Aorta (tissue), 5 donors: Measurements from ENCODE around the gene RPE65. TPM values are rescaled to one million over a fixed set of nuclear protein-coding genes. Genes with fewer than 3 reads are reported as not detected.

Source experiments
- ATAC-seq: fragments of 200-7000 bp; cut with Tn5 transposase; one replicate; pipeline ENCODE4 v1.9.1; 2022; ENCODE audit warnings: moderate library complexity; ENCODE audit not compliant: low FRiP score
- DNase-seq, 2 donors: peaks; one replicate each; pipeline ENCODE4 v3.0.0-alpha.2; 2020
- H3K27ac ChIP-seq, 2 donors: one replicate each; pipeline ENCODE4 v1.5.1; 2013; ENCODE audit warnings: low read length in 2 of 2, mild to moderate bottlenecking in 2 of 2, moderate library complexity in 2 of 2, control low read depth in 1 of 2, inconsistent platforms in 1 of 2, low read depth in 1 of 2
- H3K27me3 ChIP-seq, 2 donors: one replicate each; pipeline ENCODE4 v1.6.1; 2013; ENCODE audit warnings: control low read depth in 1 of 2, low read length in 1 of 2, mild to moderate bottlenecking in 1 of 2, moderate library complexity in 1 of 2; ENCODE audit not compliant: insufficient read depth in 2 of 2, control insufficient read depth in 1 of 2
- H3K36me3 ChIP-seq, 2 donors: one replicate each; pipeline ENCODE4 v1.6.1; 2013; ENCODE audit warnings: control low read depth in 1 of 2, low read length in 1 of 2, mild to moderate bottlenecking in 1 of 2; ENCODE audit not compliant: insufficient read depth in 2 of 2, control insufficient read depth in 1 of 2
- H3K4me1 ChIP-seq, 2 donors: one replicate each; pipeline ENCODE4 v1.6.1; 2013; ENCODE audit warnings: low read length in 2 of 2, control low read depth in 1 of 2, mild to moderate bottlenecking in 1 of 2, moderate library complexity in 1 of 2; ENCODE audit not compliant: insufficient read depth in 2 of 2, control insufficient read depth in 1 of 2
- H3K4me3 ChIP-seq, 2 donors: one replicate each; pipeline ENCODE4 v1.5.1; 2013; ENCODE audit warnings: low read length in 2 of 2, control low read depth in 1 of 2, mild to moderate bottlenecking in 1 of 2
- H3K9me3 ChIP-seq: one replicate; pipeline ENCODE4 v1.6.1; 2013; ENCODE audit warnings: mild to moderate bottlenecking, low read length; ENCODE audit not compliant: control insufficient read depth
- WGBS, 2 donors: extraction: QIAGEN DNeasy Blood & Tissue Kit; methylation state at CpG; one replicate each; pipeline ENCODE4 v1.1.7; 2013; 5-methylcytosine and 5-hydroxymethylcytosine counted together
- intact Hi-C, 2 donors: fragments of 100-400 bp; cut with DNase I; formaldehyde crosslinking; loops; one replicate each; pipeline versions ENCODE4 v1.14.2 to v1.15.0; 2022
- polyA plus RNA-seq, 2 donors: library from polyadenylated mRNA; stranded (reverse); fragments of 200-250 nt; gene quantifications; one replicate each; pipeline ENCODE4 v1.2.3, GENCODE V29; 2013
- total RNA-seq, 2 donors: library from RNA; stranded (reverse); fragmentation: NEBNext Ultra II Directional; extraction: Animal tissue kit (Norgen Biotek cat#: 25700); gene quantifications; one replicate each; pipeline ENCODE4 v1.2.1, GENCODE V29; 2021
- donor health status: healthy with polysubstance abuse.
- donor health status: Bipolar disorder and iron deficiency.
- donor health status: DM: no; HTN: no; CAD: no.
- donor health status: DM: no; HTN: no; CAD: no.
- donor health status: DM: yes; HTN: yes; CAD: no.

RPE65 gene
- total and polyA plus RNA-seq, 4 donors, result not detected

- DNase-seq (no peak), ATAC-seq (no peak)
- 95 to 97% methylated on average over 4 of the region's 4 CpGs for WGBS, 2 donors
- Histone ChIP-seq H3K27ac (no peak overlapping the region), H3K36me3 (no peaks in the 10 kb centered on the region), H3K4me1 (no peaks in the 10 kb centered on the region), H3K9me3 (peaks cover 7% of the 10 kb centered on the region), H3K4me3 (no peak overlapping the region), H3K27me3 (no peaks in the 10 kb centered on the region)
- intact Hi-C loops, result loop anchor here in 1 of 2 donors (10.0 kb wide), 1 partner anchor 1274 kb away; no protein-coding TSS in a partner anchor
Measured at GRCh38 chr1:68460935-68461334, 11.2 kb upstream of the RPE65 start.

- H3K27me3 ChIP-seq, result no peaks in the 10 kb centered on the region
- H3K4me1 ChIP-seq, result no peaks in the 10 kb centered on the region
- WGBS, 2 donors, result 91 to 92% methylated on average over 1 of the region's 1 CpG
- DNase-seq (no peak), ATAC-seq (no peak)
- no peak overlapping the region for H3K27ac ChIP-seq
- H3K9me3 ChIP-seq, result peaks cover 7% of the 10 kb centered on the region
- H3K36me3 ChIP-seq, result no peaks in the 10 kb centered on the region
- intact Hi-C loops, result loop anchor here in 1 of 2 donors (10.0 kb wide), 1 partner anchor 1275 kb away; no protein-coding TSS in a partner anchor
- H3K4me3 ChIP-seq, result no peak overlapping the region
Measured at GRCh38 chr1:68459796-68460195, 10.0 kb upstream of the RPE65 start.

- intact Hi-C loops, result no loop called here
- no peak overlapping the region for H3K4me3 ChIP-seq
- WGBS, 2 donors, result 68 to 81% methylated on average over 2 of the region's 2 CpGs
Measured at GRCh38 chr1:68459091-68459490, 9.3 kb upstream of the RPE65 start.

GRCh38 chr1:68456202-68456601 lies 6.4 kb upstream of the RPE65 start:
- no peaks in the 10 kb centered on the region for H3K9me3 ChIP-seq
- intact Hi-C loops, result no loop called here
- H3K4me1 ChIP-seq, result no peaks in the 10 kb centered on the region
- no peaks in the 10 kb centered on the region for H3K27me3 ChIP-seq
- H3K36me3 ChIP-seq, result no peaks in the 10 kb centered on the region
- no peak overlapping the region for H3K4me3 ChIP-seq
- DNase-seq (no peak), ATAC-seq (no peak)
- whole genome bisulfite sequencing, 2 donors, result 92 to 96% methylated on average over 1 of the region's 1 CpG
- H3K27ac ChIP-seq, result no peak overlapping the region

More at GRCh38 chr1:68459091-68459490, 9.3 kb upstream of the RPE65 start:
- H3K27ac ChIP-seq, result no peak overlapping the region
- no peaks in the 10 kb centered on the region for H3K36me3 ChIP-seq
- DNase-seq, result no peak
- H3K27me3 ChIP-seq, result no peaks in the 10 kb centered on the region
- H3K4me1 ChIP-seq, result no peaks in the 10 kb centered on the region
- no peak for ATAC-seq
- H3K9me3 ChIP-seq, result peaks cover 6% of the 10 kb centered on the region

GRCh38 chr1:68454534-68454933 lies 4.8 kb upstream of the RPE65 start:
- Histone ChIP-seq H3K27ac (no peak overlapping the region), H3K4me1 (no peaks in the 10 kb centered on the region), H3K36me3 (no peaks in the 10 kb centered on the region), H3K4me3 (no peak overlapping the region), H3K9me3 (no peaks in the 10 kb centered on the region), H3K27me3 (no peaks in the 10 kb centered on the region)
- 79 to 81% methylated on average over 2 of the region's 2 CpGs for WGBS, 2 donors
- no peak for ATAC-seq
- no peak for DNase-seq
- intact Hi-C loops, result no loop called here

GRCh38 chr1:68453060-68453670 lies 3.4 kb upstream of the RPE65 start:
- WGBS, 2 donors, result 90 to 91% methylated on average over 8 of the region's 8 CpGs
- Histone ChIP-seq H3K36me3 (no peaks in the 10 kb centered on the region), H3K27me3 (no peaks in the 10 kb centered on the region), H3K27ac (no peak overlapping the region), H3K4me1 (no peaks in the 10 kb centered on the region), H3K4me3 (no peak overlapping the region), H3K9me3 (no peaks in the 10 kb centered on the region)
- intact Hi-C loops, result no loop called here
- no peak for DNase-seq
- no peak for ATAC-seq

- WGBS, 2 donors, result 90 to 92% methylated on average over 7 of the region's 7 CpGs
- intact Hi-C loops, result no loop called here
Measured at GRCh38 chr1:68448365-68448764, 1.4 kb downstream of the RPE65 start.

GRCh38 chr1:68445709-68446108 lies 4.0 kb downstream of the RPE65 start:
- H3K9me3 ChIP-seq, result no peaks in the 10 kb centered on the region
- ATAC-seq (no peak), DNase-seq (no peak)
- 93 to 96% methylated on average over 6 of the region's 6 CpGs for WGBS, 2 donors
- no peak overlapping the region for H3K4me3 ChIP-seq
- no peaks in the 10 kb centered on the region for H3K4me1 ChIP-seq
- no peaks in the 10 kb centered on the region for H3K36me3 ChIP-seq
- intact Hi-C loops, result no loop called here
- H3K27me3 ChIP-seq, result no peaks in the 10 kb centered on the region
- no peak overlapping the region for H3K27ac ChIP-seq

More at GRCh38 chr1:68448365-68448764, 1.4 kb downstream of the RPE65 start:
- H3K4me3 ChIP-seq, result no peak overlapping the region
- ATAC-seq (no peak), DNase-seq (no peak)
- H3K36me3 ChIP-seq, result no peaks in the 10 kb centered on the region
- H3K4me1 ChIP-seq, result no peaks in the 10 kb centered on the region
- H3K27me3 ChIP-seq, result no peaks in the 10 kb centered on the region
- no peaks in the 10 kb centered on the region for H3K9me3 ChIP-seq
- H3K27ac ChIP-seq, result no peak overlapping the region

GRCh38 chr1:68442822-68443556 lies 6.8 kb downstream of the RPE65 start:
- 39 to 41% methylated on average over 5 of the region's 5 CpGs for WGBS, 2 donors
- no peak overlapping the region for H3K27ac ChIP-seq
- H3K9me3 ChIP-seq, result no peaks in the 10 kb centered on the region
- intact Hi-C loops, result loop anchor here (5.0 kb wide), 2 partner anchors 321 to 326 kb away; no protein-coding TSS in a partner anchor
- no peak for DNase-seq
- H3K4me1 ChIP-seq, result no peaks in the 10 kb centered on the region
- ATAC-seq, result no peak
- H3K4me3 ChIP-seq, result no peak overlapping the region
- no peaks in the 10 kb centered on the region for H3K27me3 ChIP-seq
- no peaks in the 10 kb centered on the region for H3K36me3 ChIP-seq
